ENCODE data around the gene ADCY1.

Gene ADCY1

DNA sequence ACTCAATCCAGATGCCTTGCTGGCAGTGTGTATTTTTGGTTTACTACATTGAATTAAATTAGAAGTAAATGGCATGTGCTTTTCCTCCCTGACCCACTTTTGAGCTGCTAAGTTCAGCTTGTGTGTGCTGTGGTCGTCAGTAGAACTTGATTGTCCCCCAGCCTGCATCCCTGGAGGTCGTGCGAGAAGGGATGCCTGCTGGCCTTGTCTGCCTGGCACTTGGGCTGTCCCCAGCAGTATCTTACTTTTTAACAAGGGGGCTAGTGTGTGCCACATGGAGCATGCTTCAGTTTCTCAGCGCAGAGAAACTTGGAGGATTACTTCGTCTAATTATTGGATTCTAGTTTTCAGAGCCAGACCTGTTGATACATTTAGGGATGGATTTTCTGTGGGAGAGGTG lies 80.2 kb downstream of the ADCY1 start:
- no peak for FAIRE-seq

DNA sequence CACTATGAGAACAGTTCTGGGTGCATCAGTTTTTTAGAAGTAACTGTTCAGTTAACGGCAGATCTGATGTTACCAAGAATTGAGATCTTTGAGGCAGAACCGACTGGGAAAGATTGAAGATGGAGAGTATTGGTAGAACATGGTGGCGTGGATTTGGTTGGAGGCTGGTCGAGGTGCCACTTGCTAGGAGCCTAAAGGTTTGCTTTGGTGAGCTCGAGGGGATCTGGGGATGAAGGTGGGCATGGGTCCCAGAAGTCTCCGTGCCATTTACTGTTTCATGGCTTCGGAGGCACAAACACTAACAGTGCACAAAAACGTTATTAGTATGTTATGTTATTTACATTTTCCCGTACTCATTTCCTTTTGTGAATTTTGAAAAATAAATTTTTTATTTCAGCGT lies 81.4 kb downstream of the ADCY1 start:
- FAIRE-seq = no peak

DNA sequence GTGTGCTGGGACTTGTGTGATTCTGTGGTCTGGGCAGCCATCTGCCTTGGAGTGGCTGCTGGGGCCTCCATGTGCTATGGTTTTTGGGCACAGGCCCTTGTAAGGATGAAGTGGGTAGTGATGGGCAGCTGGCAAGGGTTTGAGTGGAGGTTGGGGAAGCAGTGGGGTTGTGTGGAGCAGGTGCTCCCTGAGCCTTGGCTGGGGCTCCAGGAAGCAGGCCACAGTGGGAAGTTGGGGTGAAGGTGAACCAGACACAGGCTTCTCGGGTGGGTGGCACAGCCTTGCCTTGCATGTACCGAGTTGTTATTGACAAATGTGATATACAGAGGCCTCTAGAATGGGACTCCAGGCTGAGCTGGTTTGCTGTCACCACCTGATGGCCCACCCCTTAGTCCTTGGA lies 82.3 kb downstream of the ADCY1 start:
- no peak for FAIRE-seq

DNA sequence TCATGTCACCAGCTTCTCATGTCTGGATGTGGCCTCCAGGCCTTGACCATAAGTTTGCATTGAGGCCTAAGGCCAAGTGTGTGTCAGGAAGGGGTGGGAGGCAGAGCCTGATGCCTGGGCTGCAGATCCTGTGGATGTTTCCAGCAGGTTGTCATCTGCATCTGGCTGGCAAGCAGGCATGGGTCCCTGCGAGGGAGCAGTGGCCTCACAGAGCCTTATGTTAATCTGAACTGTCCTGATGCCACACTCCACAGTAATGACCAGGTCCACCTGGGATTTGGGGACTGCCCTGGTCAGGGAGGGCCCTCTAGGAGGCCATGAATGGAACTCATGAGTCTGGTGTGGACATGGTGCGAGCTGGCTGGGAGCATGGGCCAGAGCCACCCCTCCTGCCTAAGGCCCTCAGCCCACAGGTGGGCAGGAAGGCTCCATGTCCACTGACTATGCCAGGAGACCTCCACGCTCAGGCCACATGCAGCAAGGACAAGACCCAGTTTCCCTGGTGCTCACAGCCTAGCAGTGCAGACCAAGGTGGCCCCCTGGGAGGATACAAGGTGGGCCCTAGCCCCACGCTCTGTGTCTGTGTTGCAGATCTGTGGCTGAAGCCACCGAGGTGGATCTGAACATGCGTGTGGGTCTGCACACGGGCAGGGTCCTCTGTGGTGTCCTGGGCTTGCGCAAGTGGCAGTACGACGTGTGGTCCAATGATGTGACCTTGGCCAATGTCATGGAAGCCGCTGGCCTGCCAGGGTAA lies 83.1 kb downstream of the ADCY1 start:
- no peak for FAIRE-seq

DNA sequence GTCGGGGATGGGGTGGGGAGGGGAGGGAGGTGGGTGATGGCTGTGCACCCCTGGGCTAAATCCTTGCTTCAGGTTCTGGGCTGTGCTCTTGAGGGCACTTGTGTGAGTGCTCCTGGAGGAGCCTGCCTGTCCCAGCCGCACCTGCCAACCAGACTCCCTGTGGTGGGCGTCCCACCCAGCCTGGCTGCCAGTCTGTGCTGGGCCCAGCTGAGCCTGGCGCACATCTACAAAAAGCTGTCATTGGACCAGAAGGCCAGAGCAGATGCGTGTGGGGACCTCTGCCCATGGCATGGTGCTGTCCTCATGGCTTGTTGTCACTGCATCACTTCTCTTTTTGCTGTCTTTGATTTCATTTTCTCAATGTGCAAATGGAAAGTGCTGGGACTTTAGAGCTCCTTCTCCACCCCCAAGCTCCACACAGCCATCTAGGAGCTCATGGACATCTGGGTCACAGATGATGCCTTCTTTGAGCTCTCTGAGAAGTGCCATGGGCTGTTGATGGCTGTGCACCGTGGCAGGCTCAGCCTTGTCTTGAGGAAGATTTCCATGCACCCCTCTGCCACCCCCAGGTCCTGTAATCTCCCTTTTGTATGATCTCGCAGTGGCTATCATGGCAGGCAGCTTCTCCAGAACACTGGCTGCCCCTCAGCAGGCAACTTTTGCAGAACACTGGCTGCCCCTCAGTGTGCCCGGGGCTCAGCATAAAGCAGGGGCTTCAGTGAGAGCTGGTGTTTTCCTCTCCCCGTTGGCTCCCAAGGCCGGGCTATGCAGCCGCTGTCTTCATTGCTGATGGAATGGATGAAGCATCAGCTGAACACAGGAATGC lies 83.9 kb downstream of the ADCY1 start:
- no peak for FAIRE-seq

DNA sequence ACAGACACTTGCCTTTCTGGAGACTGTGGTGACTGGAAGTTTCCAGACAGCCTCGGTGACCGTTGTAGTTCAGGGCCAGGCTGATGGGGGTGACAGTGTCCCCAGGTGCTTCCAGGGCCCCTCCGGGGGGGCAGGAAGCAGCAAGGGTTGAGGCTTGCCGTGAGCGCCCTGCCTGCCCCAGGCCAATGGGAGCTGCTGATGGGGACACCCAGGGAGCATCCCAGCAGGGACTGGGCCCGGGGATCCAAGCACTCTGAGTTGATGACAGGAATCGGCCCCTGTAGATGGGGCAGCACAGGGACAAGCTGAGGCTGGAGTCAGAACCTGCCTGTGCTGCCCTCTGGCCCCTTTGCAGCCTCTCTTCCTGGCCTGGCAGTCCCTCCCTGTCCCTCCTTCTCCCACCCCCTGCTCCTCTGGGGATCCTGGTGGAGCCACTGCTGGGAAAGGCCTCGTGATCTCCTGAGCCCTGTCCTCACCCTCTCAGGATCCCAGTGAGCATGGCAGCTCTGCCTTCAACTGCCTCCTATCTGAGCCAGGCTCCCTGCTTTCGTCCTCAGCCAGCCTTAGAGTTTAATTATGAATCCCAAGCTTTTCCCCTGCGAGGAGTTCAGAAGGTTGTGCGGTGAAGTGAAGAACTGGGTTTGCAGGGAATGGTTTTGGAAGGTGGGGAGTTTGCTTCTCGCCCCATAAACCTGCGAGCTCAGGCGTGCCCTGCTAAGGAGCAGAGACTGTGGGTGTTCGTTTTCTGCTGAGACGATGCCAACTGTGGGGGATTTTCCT lies 84.7 kb downstream of the ADCY1 start:
- FAIRE-seq = no peak

DNA sequence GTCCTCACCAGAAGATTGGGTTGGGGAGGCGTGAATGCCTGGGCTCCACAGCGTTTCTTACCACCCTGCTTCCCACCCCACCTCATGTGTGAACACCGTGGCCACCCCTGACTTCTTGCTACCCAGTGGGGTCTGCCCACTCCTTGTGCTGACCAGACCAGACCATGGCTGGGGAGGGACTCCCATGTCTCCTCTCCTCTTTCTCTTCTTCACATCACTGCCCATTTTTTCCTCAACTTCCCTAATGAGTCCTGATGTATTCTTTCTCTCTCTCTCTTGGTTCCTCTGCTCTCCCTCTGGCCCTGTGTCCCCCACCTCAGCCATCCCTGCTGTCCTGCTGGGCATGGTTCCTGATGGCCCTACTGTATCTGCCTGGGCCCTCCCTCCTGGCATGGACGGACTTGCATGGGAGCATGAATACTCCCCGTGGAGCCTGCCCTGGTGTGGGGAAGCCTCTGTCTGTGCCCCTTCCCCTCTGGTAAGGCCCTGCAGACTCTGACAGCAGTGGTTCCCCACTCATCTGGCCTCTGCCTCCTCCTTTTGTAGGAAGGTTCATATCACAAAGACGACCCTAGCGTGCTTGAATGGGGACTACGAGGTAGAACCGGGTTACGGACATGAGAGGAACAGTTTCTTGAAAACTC lies 85.5 kb downstream of the ADCY1 start:
- no peak for FAIRE-seq

DNA sequence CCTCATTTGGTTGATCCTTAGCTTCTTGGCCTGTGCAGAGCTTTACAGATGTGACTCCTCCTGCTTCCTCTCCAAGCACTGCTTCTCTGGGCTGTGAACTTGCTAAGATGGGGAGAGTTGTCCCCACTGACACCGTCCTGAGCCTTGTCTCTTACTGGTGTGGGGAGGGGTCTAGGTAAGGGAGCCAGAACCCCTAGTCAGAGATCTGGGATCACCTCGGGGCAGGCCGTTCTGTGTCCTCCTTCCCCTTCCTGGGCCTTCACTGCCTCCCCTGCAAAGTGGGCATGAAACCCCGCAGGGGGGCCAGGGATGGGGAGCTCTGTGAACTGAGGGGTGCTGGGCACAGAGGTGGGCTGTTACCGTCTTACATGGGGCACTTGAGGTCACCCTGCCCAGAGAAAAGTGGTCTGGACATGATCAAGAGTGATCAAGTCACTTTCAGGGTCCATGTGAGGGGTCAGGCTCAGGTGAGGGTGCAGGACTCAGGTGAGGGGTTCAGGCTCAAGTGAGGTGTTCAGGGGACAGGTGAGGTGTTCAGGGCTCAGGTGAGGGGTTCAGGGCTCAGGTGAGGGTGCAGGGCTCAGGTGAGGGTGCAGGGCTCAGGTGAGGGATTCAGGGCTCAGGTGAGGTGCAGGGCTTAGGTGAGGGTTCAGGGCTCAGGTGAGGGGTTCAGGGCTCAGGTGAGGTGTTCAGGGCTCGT lies 86.2 kb downstream of the ADCY1 start:
- FAIRE-seq = no peak

DNA sequence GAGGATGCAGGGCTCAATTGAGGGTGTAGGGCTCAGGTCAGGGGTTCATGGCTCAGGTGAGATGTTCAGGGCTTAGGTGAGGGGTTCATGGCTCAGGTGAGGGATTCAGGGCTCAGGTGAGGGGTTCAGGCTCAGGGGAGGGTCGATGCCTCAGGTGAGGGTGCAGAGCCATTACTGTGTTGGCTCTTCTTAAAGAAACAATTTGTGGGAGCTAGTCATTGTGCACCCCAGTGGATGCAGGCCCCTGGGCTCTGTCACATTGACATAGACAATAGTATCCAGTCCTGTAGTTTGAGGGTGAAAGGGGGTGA lies 86.7 kb downstream of the ADCY1 start:
- FAIRE-seq = no peak

DNA sequence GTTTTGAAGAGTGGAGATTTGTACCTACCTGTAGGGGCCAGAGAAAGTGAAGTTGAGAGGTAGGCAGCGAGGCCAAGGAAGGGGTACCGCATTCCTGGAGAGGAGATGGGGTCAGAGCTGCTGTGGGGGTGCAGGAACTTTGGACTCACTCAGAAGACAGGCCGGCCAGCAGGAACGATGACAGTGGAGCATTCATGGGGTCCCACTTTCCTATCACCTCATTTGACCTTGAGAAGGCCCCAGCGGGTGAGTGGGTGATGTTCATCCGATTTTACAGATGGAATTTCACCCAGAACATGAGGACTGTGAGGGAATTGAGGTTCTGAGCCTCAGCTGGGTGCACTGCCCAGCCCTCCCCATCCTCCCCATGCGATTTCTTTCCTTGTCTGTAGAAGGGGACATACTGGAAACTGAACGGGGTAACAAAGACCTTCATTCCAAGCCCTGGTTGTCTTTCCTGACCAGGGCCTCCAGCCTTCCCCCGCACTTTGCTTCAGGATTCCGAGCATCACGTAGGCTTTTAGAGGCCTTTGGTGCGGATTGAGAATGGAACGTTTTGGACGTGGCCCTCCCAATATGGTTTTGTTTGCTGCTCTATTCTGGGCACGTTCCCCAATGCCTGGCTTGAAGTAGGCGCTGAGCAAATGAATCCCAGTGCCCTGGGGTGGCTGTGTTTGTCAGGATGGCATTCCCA lies 87.3 kb downstream of the ADCY1 start:
- no peak for FAIRE-seq

DNA sequence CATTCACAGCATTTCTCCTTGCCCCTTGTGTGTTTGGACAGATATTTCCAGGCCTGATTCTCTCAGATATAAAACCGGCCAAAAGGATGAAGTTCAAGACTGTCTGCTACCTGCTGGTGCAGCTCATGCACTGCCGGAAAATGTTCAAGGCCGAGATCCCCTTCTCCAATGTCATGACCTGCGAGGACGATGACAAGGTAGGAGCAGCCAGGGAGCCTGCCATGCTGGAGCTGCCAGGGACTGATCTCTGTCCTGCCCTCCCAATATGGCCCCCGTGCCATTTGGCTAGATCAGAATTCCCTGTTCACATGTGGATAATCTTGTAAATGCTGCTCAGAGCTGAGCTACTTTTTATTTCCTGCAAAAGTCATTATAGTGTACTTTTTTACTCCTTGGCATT lies 87.8 kb downstream of the ADCY1 start:
- no peak for FAIRE-seq

DNA sequence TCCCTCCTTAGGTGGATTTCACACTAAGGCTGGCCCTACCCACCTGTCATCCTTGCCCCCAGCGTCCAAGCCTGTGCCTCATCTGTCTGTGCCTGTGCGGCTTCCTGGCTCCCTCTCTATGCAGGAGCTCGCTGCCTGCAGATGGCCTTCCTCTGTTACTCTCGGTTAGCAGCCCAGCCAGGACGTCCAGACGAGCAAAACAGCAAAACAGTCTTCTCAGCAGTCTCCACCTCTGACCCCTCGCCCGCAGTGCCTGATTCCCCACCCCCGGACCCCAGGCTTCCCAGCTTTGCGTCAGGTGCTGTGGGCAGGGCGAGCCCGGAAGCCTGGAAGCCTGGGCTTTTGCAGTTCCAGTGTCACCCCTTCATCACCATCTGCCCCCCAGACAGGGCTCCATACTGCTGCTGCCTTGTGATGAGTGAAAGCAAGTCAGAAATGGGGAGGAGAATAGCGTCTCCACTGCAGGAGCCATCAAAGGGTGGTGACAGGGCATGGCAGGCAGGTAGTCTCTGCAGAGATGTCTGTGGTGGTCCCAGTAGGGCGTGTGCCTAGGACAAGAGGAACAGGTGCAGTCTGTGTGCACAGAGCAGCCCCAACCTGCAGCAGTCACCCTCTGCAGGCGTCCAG lies 88.5 kb downstream of the ADCY1 start:
- no peak for FAIRE-seq

DNA sequence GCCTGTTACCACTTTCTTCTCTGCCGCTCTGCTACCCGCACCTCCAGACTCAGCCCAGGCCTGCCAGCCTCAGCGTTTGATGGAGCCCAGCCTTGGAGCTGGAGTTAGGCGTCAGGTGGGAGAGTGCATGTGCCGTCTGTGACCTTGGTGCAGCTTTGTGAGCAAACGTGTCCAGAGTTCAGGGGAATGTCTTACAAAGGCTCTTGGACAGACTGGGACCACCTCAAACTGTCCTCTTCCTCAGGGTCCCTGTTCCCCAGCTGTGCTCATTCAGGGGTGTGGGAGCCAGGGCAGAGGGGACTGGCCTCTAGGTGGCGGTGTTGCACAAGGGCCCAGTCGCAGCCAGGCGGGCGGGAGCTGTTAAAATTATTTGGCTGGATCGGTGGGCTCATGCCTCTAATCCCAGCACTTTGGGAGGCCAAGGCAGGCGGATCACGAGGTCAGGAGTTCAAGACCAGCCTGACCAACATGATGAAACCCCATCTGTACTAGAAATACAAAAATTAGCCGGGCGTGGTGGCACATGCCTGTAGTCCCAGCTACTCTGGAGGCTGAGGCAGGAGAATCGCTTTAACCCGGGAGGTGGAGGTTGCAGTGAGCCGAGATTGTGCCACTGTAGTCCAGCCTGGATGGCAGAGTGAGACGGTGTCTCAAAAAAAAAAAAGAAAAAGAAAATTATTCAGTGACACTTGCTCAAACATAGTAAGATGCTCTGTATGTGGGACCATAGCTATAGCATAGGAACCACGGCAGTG lies 89.2 kb downstream of the ADCY1 start:
- no peak for FAIRE-seq

DNA sequence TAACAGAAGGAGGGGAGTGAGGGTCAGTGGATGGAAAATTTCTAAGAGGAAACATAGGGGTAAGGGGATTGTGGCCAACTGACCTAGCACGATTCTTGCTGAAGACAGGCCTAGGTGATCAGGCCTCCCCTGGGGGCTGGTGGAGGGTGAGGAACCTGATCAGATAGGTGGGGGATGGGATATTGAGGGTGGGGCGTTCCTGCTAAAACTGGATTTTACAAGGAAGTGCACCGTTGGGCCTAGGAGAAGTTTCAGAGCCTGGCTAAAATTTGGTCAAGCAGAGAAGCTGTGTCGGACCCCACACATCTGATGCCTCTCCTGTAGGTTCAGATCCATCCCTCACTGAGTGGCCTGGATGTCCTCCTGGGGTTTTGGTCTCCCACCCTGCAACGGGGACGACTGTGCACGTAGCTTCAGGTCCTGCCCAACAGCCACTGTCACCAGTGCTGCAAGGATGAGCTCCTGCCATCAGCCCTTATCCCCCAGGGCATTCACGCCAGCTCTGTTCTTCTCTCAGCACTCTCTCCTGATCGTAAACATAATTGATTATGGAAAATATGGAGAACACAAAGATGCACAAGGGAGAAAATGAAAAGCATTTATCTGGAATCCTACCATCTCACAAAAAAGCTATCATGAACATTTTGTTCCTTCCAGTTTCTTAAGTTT lies 89.9 kb downstream of the ADCY1 start:
- FAIRE-seq = no peak

DNA sequence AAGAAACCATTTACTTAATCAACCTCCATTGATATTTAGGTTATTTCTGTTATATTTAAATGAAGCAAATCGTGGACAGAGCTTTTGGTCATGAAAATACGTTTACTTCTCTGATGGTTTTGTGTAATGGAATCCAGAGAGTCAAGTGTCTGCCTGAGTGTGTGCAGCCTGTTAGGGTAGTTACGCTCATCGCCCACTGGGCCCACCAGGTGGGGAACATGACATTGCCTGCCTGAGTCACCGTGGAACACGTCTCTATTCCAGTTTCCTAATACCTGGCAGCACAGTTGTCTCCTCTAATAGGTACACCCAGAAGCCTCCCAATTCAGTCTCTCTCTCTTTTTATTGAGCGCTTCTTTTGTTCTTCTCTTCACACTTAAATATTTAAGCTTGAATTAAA lies 91.0 kb downstream of the ADCY1 start:
- FAIRE-seq = no peak

DNA sequence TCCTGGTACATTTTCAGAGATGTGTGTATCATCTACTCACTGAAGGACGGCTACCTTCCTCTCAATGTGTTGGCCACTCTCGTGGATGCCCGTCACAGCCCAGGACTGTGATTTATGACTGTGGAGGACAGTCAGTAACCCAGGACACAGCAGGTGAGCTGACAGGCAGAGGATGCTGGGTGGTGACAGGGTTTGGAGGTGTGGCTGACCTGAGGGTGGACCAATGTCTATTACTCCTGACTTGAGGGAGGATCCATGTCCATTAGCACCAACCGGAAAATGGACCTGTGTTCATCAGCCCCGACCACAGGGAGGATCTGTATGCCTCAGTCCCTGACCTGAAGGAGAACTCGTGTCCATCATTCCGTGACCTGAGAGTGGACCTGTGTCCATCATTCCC lies 96.1 kb downstream of the ADCY1 start:
- FAIRE-seq = no peak

DNA sequence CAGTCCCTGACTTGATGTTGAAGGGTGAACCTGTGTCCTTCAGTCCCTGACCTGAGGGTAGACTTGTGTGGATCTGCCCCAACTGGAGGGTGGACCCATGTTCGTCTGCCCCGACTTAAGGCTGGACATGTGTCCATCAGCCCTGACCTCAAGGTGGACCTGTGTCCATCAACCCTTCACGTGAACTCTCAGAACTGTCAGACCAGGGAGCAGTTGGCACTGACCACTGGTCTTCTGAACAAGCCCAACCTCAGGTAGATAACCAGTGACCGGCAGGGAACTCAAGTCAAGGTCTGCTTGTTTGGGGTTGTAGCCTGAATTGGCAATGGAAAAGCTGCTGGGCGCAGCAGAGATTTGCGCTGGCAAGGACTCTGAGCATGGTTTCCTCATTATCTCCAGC lies 96.5 kb downstream of the ADCY1 start:
- FAIRE-seq = no peak

DNA sequence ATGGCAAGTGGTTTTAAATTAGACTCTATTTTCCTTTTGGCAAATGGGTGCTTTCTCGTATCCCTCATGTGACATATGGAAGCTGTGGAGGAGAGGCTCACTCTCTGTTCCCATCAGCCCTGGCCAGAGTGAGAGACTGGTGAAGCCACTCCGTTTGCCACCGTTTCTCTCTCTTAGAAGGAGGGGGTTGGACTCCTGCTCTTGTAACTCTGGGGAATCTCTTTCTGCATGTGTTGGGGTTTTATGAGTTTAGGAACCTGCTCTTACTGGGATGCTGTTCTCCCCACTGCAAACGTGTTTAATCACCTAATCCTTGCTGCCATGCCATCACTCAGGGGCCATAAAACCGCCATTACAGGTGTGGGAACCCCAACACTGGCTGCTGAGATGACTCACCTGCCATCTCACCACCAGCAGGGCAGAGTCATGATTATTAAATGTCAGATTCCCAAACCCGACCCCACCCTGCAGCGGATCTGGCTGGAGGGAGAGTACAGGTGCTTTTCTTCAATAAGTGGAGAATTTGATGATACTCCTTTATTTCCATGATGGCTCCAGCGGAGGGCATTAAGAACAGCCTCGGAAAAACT lies 103.2 kb downstream of the ADCY1 start:
- no peak for FAIRE-seq

DNA sequence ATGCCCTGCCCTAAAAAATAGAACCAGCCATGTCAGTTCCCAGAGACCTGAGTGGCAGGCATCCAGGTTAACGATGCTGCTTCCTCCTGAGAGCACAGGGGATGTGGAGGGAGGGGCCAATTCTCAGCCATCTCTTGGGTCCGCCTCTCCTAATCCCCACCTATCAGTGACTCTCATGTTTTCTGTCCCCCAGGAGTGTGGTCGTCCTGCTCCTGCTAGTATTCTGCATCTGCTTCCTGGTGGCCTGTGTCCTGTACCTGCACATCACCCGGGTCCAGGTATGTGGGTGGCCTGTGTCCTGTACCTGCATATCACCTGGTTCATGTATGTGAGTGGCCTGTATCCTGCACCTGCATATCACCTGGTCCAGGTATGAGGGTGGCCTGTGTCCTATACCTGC lies 105.3 kb downstream of the ADCY1 start:
- no peak for FAIRE-seq

DNA sequence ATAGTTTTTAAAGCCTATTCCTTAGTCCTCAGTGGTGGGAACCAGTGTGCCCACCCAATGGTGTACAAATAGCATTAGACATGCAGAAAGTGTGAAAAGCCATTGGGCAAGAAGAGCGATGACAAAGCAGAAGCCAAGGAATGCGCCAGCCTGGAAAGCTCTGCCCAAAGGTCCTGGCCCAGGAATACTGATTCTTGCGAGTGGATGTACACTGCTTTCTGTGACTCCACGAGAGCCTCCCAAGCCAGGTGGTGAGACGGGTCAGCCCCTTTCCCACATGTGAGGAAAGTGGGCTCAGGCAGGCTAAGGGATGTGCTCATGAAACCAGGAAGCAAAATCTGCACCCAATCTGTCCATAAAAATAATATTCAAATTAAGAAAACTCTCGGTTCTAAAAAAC lies 106.6 kb downstream of the ADCY1 start:
- FAIRE-seq = no peak
